Progenitor cell of endocrine pancreas (in vitro differentiated cells): ENCODE measurements around the gene ERP44. TPM values are rescaled to one million over a fixed set of nuclear protein-coding genes. Genes with fewer than 3 reads are reported as not detected.

ENCODE experiments used
- DNase-seq: peaks from one replicate; pipeline ENCODE4 v3.0.0; 2021; ENCODE audit warnings: low spot score; ENCODE audit not compliant: unreplicated experiment
- H3K27ac Mint-ChIP-seq: 2 replicates; pipeline ENCODE4 v1.8.0; 2021; ENCODE audit warnings: mild to moderate bottlenecking, moderate library complexity, mixed read lengths
- H3K27me3 Mint-ChIP-seq: 2 replicates; pipeline ENCODE4 v1.8.0; 2021; ENCODE audit warnings: mixed read lengths
- H3K36me3 Mint-ChIP-seq: 2 replicates; pipeline ENCODE4 v1.8.0; 2022; ENCODE audit warnings: mixed read lengths; ENCODE audit not compliant: insufficient read depth
- H3K4me1 Mint-ChIP-seq: 2 replicates; pipeline ENCODE4 v1.8.0; 2021; ENCODE audit warnings: low read depth, mixed read lengths
- H3K4me3 Mint-ChIP-seq: 2 replicates; pipeline ENCODE4 v1.8.0; 2021; ENCODE audit warnings: low read depth, mild to moderate bottlenecking, moderate library complexity, mixed read lengths
- H3K9me3 Mint-ChIP-seq: 2 replicates; pipeline ENCODE4 v1.8.0; 2021; ENCODE audit warnings: low read depth, mixed read lengths
- CTCF ChIP-seq: fragments of 200-600 bp; sonication (generic); IDR thresholded peaks from one replicate; pipeline ENCODE4 v1.5.0; 2021; ENCODE audit warnings: antibody characterized with exemption, mild to moderate bottlenecking; ENCODE audit not compliant: unreplicated experiment
- total RNA-seq: library from RNA; stranded (reverse); gene quantifications from 2 replicates; pipeline ENCODE4 v1.2.1, GENCODE V29; 2021

Gene ERP44
- total RNA-seq, 1 donor from 2014 or later, result 19.7 TPM

- DNase-seq, result no peak
- H3K9me3 Mint-ChIP-seq, result no peaks in the 10 kb centered on the region
- H3K4me1 Mint-ChIP-seq, result peaks cover 32% of the 10 kb centered on the region
- no peaks in the 10 kb centered on the region for H3K27me3 Mint-ChIP-seq
- no peaks in the 10 kb centered on the region for H3K36me3 Mint-ChIP-seq
- H3K27ac Mint-ChIP-seq, result no peak overlapping the region
- no peak overlapping the region for H3K4me3 Mint-ChIP-seq
- no peak for TF ChIP-seq CTCF
Observed at GRCh38 chr9:100092066-100092465, 6.7 kb downstream of the ERP44 start.

- no peak for DNase-seq
- no peak overlapping the region for H3K4me3 Mint-ChIP-seq
- no peak overlapping the region for H3K27ac Mint-ChIP-seq
- no peaks in the 10 kb centered on the region for H3K27me3 Mint-ChIP-seq
- TF ChIP-seq CTCF, result no peak
- H3K4me1 Mint-ChIP-seq, result peaks cover 31% of the 10 kb centered on the region
- no peaks in the 10 kb centered on the region for H3K9me3 Mint-ChIP-seq
- no peaks in the 10 kb centered on the region for H3K36me3 Mint-ChIP-seq
Observed at GRCh38 chr9:100091650-100092049, 7.2 kb downstream of the ERP44 start.

- H3K27me3 Mint-ChIP-seq, result no peaks in the 10 kb centered on the region
Observed at GRCh38 chr9:100090880-100091279, 7.9 kb downstream of the ERP44 start.

GRCh38 chr9:100088202-100088601 lies 10.6 kb downstream of the ERP44 start:
- Mint-ChIP-seq H3K27me3 (no peaks in the 10 kb centered on the region), H3K36me3 (no peaks in the 10 kb centered on the region), H3K27ac (no peak overlapping the region), H3K9me3 (no peaks in the 10 kb centered on the region), H3K4me1 (peaks cover 12% of the 10 kb centered on the region), H3K4me3 (no peak overlapping the region)
- TF ChIP-seq CTCF, result no peak
- DNase-seq, result no peak

More at GRCh38 chr9:100090880-100091279, 7.9 kb downstream of the ERP44 start:
- no peak overlapping the region for H3K27ac Mint-ChIP-seq
- DNase-seq, result no peak
- no peaks in the 10 kb centered on the region for H3K9me3 Mint-ChIP-seq
- no peaks in the 10 kb centered on the region for H3K36me3 Mint-ChIP-seq
- H3K4me3 Mint-ChIP-seq, result no peak overlapping the region
- H3K4me1 Mint-ChIP-seq, result peaks cover 26% of the 10 kb centered on the region
- no peak for TF ChIP-seq CTCF

- H3K4me1 Mint-ChIP-seq, result peaks cover 9% of the 10 kb centered on the region
- H3K9me3 Mint-ChIP-seq, result no peaks in the 10 kb centered on the region
- DNase-seq, result no peak
- no peak overlapping the region for H3K27ac Mint-ChIP-seq
- H3K27me3 Mint-ChIP-seq, result no peaks in the 10 kb centered on the region
- TF ChIP-seq CTCF, result no peak
- H3K36me3 Mint-ChIP-seq, result no peaks in the 10 kb centered on the region
- H3K4me3 Mint-ChIP-seq, result no peak overlapping the region
Observed at GRCh38 chr9:100087218-100087617, 11.6 kb downstream of the ERP44 start.
